ENCODE results near the gene PDE4B.

PDE4B gene

DNA sequence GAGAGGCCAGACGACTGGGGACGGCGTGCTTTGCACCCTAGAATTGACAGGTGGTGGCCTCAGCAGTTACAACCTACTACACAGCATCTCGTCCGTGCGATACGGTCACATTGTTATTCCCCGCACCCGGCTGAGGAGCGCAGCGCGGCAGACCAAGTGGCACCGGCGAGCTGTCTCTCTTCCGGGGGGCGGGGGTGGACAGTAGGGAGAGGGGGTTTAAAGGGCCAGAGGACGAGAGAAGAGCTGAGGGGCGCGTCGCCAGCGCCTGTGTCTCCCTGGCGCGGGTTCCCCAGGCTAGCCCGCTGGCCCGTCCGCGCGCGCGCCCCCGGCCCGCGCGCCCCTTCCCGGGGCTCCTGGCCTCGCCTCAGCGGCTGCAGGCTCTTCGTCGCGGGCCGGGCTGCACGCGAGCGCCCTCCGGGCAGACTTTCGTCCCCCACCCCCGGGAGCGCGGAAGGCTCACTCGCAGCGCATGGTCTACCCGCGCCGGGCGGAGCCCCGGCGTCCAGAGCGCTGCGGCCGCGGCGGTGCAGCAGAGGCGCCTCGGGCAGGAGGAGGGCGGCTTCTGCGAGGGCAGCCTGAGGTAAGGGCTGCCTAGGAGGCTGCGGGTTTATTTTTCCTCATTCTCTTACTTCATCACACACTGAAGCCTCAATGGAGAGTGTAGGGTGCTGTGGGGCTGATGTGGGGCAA, at the start of gene PDE4B:
TSS of gene PDE4B (plus strand) at position 227 of the 690 bp plus-strand sequence.
- FAIRE-seq (no peak), DNase-seq (ENCODE audit: insufficient read length, low spot score) (no peak)

DNA sequence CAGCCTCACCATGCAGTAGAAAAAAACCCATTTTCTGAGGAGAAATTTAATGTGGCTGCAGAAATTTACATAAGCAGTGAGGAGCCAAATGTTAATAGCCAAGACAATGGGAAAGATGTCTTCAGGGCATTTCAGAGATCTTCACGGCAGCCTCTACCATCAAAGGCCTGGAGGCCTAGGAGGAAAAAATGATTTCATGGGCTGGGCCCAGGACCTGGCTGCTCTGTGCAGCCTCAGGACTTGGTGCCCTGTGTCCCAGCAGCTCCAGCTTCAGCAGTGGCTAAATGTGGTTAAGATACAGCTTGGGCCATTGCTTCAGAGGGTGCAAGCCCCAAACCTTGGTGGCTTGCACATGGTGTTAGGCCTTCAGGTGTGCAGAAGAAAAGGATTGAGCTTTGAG, 48.0 kb upstream of the PDE4B start:
- DNase-seq (ENCODE audit: insufficient read length, low spot score) (no peak), FAIRE-seq (no peak)

DNA sequence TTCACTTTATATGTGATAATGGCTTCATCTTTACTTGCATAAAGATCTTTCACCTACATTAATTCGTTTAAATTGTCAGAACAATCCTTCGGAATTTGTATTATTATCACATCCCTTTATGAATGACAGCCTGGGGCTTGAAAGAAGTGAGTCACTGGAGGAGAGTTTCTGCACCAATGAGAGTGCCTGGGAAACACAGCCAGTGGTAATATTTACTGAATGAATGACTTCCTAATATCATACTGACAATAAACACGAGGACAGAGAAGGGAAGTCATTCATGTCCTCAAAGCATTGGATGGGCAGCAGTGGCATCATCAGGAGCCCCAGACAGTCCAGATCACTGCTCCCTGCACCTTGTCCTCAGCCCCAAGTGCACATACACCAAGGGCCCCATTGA, 40.7 kb upstream of the PDE4B start:
- FAIRE-seq, result no peak
- DNase-seq (ENCODE audit: insufficient read length, low spot score), result no peak

DNA sequence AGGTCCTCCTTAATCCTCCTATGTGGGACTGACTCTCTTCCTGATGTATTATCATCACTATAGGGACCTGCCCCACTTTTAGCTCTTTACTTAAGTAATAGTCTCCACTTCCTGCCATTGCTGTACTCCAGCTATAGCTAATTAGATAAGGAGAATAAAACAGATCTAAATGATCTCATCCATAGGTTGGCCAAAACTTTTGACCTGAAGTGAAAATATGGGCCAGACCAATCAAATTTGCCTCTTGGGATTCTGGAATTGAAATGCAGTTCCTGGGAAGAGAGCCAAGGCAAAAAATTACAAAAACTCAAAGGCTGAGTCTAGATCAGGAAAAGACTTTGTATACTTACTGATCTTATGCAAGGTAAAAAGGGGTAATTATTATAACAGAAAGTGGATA, 36.1 kb upstream of the PDE4B start:
- FAIRE-seq (no peak), DNase-seq (ENCODE audit: insufficient read length, low spot score) (no peak)

DNA sequence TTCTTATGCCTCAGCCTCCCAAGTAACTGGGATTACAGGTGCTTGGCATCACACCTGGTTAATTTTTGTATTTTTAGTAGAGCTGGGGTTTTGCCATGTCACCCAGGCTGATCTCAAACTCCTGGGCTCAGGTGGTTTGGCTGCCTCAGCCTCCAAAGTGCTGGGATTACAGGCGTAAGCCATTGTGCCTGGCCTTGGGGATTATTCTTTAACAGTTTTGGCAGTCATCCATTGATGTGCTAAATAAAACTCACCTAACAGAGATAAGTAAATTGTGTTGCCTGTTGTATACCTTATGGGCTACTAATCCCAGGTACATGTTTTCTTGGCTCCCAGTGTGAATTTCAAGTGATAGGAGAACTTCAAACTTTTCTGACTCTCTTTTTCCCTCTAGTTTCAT, 35.2 kb upstream of the PDE4B start:
- DNase-seq (ENCODE audit: insufficient read length, low spot score), result no peak
- no peak for FAIRE-seq

DNA sequence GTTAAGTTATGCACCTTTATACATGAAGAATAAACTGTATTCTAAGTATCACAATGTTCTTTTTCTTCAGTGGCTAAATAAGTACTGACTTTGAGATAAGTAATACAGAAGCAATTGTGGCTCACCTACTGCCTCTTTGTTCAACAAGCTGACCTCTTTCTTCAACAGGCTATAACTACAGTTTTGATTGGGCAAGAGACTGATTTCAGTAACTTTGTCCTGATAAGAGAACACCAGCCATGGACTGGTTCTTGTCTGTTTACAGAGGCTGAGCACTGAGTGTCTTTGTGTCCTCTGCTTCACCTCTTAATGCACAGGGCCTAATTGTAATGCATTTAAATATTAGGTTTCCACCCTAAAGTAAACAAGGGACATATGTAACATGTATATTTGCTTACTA, 34.6 kb upstream of the PDE4B start:
- FAIRE-seq, result no peak
- no peak for DNase-seq (ENCODE audit: insufficient read length, low spot score)

DNA sequence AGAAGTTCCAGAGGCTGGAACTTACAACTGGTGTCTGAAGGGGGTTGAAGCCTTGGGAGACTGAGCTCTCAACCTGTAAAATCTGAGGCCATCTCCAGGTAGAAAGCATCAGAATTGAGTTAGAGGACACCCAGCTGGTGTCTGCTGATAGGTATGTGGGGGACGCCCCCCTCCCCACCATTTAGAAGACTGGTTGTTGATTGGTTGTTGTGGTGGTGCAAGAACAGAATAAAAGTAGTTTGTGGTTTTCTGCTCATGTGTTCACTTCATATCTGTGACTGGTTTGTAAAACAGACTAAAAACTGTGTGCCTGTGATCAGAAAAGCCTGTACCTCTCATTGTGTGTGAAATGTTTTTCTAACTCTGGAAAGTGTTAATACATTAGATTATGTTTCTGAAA, 33.2 kb upstream of the PDE4B start:
- DNase-seq (ENCODE audit: insufficient read length, low spot score) (no peak), FAIRE-seq (no peak)

DNA sequence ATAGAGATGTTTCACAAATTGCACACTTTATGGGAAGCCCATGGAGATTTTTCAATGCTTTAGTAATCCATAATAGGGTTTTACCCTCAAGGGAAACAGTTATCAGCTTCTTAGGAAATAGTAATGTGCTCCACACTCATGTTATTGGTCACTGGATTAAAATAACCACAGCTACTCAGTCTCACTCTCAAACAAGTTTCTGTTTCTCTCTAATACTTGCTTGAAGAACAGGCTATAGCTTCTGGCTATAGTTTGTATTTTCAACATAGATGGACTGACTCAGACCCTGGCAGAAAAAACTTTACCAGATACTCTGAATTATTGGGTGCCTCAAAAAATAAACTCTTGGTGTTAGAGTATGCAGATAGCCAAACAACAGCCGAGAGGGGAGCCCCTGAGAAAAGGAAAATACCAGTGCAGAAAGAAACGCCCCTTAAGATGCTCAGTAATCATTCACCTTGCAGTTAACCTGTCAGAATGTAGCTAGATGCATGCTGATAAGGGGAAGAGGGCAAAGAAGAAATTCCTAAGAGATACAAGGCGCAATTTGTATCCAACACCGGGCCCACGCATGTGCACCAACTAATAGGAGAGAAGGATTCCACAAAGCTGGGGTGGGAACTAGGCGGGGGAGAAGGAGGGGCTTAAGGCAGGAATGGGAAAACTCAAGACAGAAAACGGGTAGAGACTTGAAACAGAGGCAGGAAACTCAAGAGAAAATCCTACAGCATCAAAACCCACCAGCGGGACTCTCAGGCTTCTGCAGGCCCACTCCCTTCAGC, 30.4 kb upstream of the PDE4B start:
- FAIRE-seq (no peak), DNase-seq (ENCODE audit: insufficient read length, low spot score) (no peak)

DNA sequence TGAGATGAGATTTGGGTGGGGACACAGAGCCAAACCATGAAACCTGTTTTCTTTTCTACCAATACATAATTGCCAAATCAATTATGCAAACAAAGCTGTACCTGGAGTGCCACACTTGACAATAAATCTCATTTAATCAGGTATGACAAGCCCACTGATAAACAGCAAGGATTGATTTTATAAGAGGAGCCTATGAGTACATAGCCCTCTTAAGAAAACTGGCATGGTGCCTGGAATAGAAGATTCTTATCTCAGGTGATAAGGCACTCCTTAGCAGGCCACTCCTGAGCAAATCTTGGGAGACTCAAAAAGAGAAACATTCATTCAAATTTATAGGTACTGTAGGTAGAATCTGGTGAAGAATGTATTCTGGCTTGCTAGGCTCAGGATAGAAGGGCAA, 28.6 kb upstream of the PDE4B start:
- FAIRE-seq, result no peak
- no peak for DNase-seq (ENCODE audit: insufficient read length, low spot score)

DNA sequence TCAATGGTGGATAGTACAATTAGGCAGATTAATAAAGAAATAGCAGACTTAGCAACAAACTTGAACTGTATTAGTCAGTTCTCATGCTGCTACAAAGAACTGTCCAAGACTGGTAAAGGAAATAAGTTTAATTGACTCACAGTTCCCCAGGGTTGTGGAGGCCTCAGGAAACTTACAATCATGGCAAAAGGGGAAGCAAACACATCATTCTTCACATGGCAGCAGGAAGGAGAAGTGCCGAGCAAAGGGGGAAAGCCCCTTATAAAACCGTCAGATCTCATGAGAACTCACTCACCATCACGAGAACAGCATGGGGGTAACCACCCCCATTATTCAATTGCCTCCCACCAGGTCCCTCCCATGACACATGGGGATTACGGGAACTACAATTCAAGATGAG, 27.1 kb upstream of the PDE4B start:
- no peak for FAIRE-seq

DNA sequence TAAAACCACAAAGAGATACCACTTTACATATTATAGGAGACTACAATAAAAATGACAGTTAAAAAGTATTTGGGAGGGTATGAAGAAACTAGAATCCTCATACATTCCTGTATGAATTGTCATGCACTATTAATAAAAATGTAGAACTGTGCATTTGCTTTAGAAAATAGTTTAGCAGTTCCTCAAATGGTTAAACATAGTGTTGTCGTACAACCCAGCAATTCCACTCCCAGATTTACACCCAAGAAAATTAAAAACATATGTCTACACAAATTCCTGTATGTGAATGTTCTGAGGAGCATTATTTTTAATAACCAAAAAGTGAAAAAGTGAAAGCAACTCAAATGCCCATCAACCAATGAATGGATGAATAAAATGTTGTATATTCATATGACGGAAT, 23.1 kb upstream of the PDE4B start:
- FAIRE-seq (no peak), DNase-seq (ENCODE audit: insufficient read length, low spot score) (no peak)

More for the DNA sequence above, 27.1 kb upstream of the PDE4B start:
- DNase-seq (ENCODE audit: insufficient read length, low spot score), result no peak

DNA sequence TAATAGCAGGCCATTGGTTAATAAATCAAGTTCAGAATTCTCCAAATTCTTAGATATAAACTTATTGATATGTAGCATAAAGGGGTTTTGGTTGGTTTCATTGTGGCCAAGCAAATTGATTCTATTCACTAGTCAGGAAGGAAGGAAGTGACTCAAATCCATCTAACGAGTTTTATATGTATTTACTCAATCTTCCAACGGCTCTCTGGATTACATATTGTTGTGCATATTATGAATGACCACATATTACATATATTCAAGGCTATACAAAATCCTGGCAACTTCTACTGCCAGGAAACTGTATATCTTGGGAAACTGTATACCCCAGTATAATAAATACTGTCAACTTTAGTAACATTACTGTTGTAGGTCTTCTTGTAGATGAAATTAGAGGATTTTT, 20.1 kb upstream of the PDE4B start:
- FAIRE-seq (no peak), DNase-seq (ENCODE audit: insufficient read length, low spot score) (no peak)

DNA sequence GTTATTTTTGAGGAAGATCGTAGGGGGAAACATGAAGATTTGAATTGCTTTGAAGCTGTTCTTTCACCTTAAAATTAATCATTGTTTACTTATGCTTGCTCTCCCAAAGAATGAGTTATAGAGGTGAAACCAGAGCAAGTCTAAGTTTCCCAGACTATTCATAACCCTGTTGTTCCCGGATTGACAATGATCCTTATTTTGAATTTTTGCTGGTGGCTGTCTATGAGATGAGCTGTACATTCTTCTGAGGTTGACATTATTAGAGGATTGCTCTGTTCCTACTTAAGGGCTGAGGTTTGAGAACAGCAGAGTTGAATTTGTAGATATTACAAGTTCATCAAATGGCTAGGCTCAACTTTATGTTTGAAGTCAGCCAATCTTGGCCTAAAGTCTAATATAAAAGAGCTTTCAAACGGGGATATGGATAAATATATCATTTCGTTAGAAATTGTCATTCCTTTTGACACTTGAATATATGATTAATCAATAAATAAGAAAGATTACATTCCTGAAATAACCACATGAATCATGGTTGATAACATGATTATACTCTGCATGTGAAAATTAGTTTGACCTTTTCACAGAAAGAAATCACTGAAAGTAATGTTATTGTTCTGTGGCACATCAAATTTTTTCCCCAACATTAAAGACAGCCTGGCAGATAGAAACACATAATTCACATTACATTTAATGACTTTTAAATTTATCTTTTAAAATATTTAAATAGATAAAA, 19.1 kb upstream of the PDE4B start:
- DNase-seq (ENCODE audit: insufficient read length, low spot score), result no peak
- no peak for FAIRE-seq

DNA sequence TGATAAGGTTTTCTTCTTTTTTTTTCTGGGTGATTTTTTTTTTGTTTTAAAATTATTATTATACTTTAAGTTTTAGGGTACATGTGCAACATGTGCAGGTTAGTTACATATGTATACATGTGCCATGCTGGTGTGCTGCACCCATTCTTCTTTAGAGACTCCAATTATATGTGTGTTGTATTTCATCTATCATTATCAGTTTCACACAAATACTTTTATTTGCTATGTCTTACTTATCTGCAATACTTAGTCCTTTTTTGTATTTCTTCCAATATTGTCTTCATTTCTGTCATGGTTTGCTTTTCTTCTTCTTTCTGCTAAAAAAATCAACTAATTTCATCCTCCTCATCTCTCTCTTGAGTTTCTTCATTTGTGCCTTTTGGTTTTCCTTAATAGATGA, 3.9 kb upstream of the PDE4B start:
- FAIRE-seq (no peak), DNase-seq (ENCODE audit: insufficient read length, low spot score) (no peak)

DNA sequence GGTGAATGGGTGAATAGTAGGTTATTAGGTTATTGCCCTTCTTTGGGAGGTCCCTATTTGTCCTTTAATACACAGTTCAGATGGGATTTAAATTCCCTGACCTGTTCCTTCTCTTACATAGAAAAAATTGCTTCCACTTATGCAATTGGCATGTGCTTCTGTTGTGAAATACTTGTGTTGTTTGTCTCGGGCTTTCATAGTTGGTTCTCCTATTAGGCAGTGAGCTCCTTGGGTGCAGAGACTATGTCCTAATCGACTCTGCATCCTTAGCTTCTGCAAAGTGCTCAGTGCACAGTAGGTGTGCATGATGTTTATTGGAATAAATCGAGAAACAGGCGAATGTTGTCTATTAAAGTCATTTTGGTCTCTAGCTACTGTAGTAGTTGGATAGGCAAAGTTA, 1.3 kb upstream of the PDE4B start:
- no peak for FAIRE-seq
- no peak for DNase-seq (ENCODE audit: insufficient read length, low spot score)

DNA sequence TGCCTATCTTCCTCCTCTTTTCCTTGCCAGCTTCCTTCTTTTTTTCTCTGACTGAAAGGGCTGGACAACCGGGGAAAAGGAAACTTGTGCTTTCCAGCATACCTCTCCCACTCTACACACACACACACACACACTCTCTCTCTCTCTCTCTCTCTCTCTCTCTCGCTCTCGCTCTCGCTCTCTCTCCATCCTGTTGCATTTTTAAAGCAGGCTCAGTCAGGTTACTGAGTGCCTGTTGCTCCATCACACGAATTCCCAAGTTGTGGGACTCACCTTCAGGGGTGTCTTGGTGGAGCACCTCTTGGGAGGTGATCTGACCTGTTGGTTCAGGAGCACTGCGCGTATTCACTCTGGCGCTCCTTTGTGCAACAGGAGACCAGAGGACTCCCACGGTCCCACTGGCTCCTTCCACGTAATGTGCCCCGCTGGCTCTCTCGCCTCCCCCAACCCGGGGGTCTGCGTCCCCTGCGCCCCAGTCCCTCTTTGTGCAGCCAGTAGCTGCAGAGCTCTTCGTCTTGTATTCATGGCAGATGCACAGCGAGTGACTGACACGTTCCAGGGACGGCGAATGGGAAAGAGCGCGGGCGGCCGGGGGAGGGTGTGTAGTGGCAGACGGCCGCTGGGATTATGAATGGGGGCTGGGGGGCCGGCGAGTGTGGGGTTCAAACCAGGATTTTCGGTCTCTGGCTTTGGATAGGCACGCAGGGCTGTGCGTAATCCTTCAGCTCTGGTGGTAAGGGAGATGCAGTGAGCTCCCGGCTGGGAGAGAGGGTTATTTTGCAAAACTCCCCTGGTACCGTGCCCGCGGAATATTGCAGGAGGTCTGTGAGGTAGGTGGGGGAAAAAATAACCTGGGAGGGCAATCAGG, 660 bp upstream of the PDE4B start:
- FAIRE-seq (no peak), DNase-seq (ENCODE audit: insufficient read length, low spot score) (no peak)

DNA sequence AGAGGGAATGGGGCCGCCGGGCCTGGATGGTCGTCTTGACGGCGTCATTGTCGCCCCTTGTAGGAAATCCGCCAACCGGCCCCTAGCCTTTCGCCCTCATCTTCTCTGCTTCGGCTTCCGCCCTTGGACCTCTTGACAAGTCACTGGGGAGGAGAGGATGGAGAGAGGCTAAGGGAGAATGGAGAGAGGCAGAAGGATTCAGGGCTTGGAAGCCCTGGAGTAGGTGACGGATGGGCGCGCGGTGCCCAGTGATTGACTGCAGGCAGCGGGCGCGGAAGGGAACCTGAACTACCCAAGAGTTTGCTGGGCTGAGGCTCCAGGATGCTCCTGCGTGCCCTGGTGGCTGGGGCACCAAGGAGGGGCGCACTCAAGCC, 651 bp downstream of the PDE4B start:
- DNase-seq (ENCODE audit: insufficient read length, low spot score) (no peak), FAIRE-seq (no peak)

DNA sequence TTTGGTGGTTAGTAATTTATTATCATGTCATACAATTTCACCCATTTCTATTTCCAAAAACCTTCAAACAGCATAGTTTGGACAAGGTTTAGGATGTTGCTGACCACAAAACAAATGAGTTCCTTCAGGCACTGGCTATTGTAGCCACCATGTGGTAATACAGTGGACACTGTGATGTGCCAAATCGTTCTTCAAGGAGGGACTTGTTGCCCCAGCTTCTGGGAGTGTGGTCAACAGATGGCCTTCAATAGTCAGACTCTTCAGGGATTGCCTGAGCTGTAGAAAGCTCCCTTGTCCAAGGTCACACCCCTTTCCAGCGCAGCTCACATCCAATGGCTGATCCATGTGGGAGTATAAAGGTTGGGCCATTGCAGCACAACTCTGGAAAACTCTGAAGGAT, 2.6 kb downstream of the PDE4B start:
- DNase-seq (ENCODE audit: insufficient read length, low spot score) (no peak), FAIRE-seq (no peak)

DNA sequence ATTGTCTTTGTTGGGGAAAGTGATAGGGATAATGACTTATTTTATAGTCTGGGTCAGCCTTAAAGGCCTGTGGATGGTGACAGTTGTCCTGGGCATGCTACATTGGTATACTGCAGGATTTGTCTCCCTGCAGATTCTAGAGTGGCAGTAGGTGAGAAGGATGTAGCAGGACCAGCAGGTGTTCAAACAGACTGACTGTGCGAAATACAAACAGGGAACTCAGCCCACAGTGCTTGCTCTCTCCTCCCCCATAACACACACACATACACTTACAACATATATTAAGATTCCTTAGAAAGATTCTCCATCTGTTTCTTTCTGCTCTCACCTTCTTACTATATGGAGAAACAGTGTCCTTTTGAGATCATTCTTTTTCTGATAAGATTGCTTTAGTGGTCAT, 6.9 kb downstream of the PDE4B start:
- FAIRE-seq, result no peak
- no peak for DNase-seq (ENCODE audit: insufficient read length, low spot score)

DNA sequence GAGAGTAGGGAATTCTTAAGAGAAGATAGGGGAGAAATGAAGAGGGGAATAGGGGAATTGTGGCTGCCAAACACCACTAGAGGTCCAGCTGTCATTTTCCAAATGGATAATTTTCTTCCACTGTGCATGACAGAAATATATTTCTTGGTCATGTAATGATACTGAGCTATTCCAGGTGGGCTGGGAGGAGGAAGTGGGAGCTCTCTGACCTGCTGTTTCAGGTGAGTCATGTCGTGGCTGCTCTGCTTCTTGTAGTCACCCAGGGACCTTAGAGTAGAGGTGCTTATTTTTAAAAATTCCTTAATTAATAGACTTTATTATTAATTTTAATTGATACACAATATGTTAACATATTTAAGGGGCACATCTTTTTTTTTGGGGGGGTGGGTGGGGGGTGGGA, 11.9 kb downstream of the PDE4B start:
- FAIRE-seq (no peak), DNase-seq (ENCODE audit: insufficient read length, low spot score) (no peak)

DNA sequence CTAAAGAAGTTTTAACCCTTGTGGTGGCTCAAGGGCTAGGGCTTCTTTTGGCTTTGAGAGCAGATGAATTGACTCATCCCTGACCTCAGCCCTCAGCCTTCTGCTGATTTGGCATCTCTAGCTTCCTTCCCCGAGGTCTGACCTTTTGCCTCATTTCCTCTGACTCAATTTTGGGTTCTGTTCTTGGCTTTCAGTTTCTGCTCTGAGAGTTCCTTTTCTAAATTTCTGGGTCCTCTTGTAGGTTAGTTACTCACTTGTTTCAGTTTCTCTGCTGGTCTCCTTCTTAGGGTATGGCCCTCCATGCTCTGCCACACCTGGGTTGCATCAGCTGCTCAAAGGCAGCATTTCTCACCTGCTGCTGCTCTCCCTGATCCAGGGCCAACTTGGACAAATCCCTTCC, 19.4 kb downstream of the PDE4B start:
- DNase-seq (ENCODE audit: insufficient read length, low spot score) (peak; percentile 66), FAIRE-seq (peak; percentile 99)

Data from GM19239 (cell line).